ENCODE measurements around the gene SUSD5. TPM values are rescaled to one million over a fixed set of nuclear protein-coding genes. Genes with fewer than 3 reads are reported as not detected.

The SUSD5 gene
- total RNA-seq, 1 donor from 2014 or later: 0.80 TPM

- intact Hi-C loops (cut with micrococcal nuclease): no loop called here
- peak overlapping the region; percentile 80 for H3K27ac ChIP-seq (replicated peaks)
Observed at GRCh38 chr3:33174095-33174494, 44.5 kb downstream of the SUSD5 start.

GRCh38 chr3:33173672-33174071, 44.9 kb downstream of the SUSD5 start:
- no peak for DNase-seq
- Histone ChIP-seq H3K4me3 (no peak overlapping the region), H3K27me3 (ENCODE audit: low read depth) (no peaks in the 10 kb centered on the region), H3K27ac (replicated peaks) (peak overlapping the region; percentile 80), H3K36me3 (no peaks in the 10 kb centered on the region), H3K9me3 (replicated peaks) (peaks cover 2% of the 10 kb centered on the region), H3K4me1 (peaks cover 18% of the 10 kb centered on the region)
- no peak for TF ChIP-seq CTCF (IDR thresholded peaks at IDR 0.05; ENCODE audit: borderline replicate concordance)
- intact Hi-C loops (cut with micrococcal nuclease): no loop called here

More at GRCh38 chr3:33174095-33174494, 44.5 kb downstream of the SUSD5 start:
- Histone ChIP-seq H3K27me3 (ENCODE audit: low read depth) (no peaks in the 10 kb centered on the region), H3K36me3 (no peaks in the 10 kb centered on the region), H3K4me3 (no peak overlapping the region), H3K4me1 (peaks cover 18% of the 10 kb centered on the region), H3K9me3 (replicated peaks) (peaks cover 7% of the 10 kb centered on the region)
- DNase-seq: no peak
- no peak for TF ChIP-seq CTCF (IDR thresholded peaks at IDR 0.05; ENCODE audit: borderline replicate concordance)

- no peaks in the 10 kb centered on the region for H3K36me3 ChIP-seq
- H3K9me3 ChIP-seq (replicated peaks): no peaks in the 10 kb centered on the region
- peaks cover 18% of the 10 kb centered on the region for H3K4me1 ChIP-seq
- TF ChIP-seq CTCF (IDR thresholded peaks at IDR 0.05; ENCODE audit: borderline replicate concordance): no peak
- no peak overlapping the region for H3K4me3 ChIP-seq
- H3K27me3 ChIP-seq (ENCODE audit: low read depth): no peaks in the 10 kb centered on the region
- intact Hi-C loops (cut with micrococcal nuclease): no loop called here
- peak overlapping the region; percentile 80 for H3K27ac ChIP-seq (replicated peaks)
- DNase-seq: no peak
Observed at GRCh38 chr3:33173103-33173502, 45.5 kb downstream of the SUSD5 start.

GRCh38 chr3:33171580-33171979, 47.0 kb downstream of the SUSD5 start:
- no peak for TF ChIP-seq CTCF (IDR thresholded peaks at IDR 0.05; ENCODE audit: borderline replicate concordance)
- no peaks in the 10 kb centered on the region for H3K9me3 ChIP-seq (replicated peaks)
- H3K4me3 ChIP-seq: no peak overlapping the region
- peaks cover 27% of the 10 kb centered on the region for H3K4me1 ChIP-seq
- H3K36me3 ChIP-seq: no peaks in the 10 kb centered on the region
- no peaks in the 10 kb centered on the region for H3K27me3 ChIP-seq (ENCODE audit: low read depth)
- intact Hi-C loops (cut with micrococcal nuclease): no loop called here
- DNase-seq: no peak
- no peak overlapping the region for H3K27ac ChIP-seq (replicated peaks)

- no peak for TF ChIP-seq CTCF (IDR thresholded peaks at IDR 0.05; ENCODE audit: borderline replicate concordance)
- H3K4me3 ChIP-seq: no peak overlapping the region
- no peaks in the 10 kb centered on the region for H3K36me3 ChIP-seq
- intact Hi-C loops (cut with micrococcal nuclease): no loop called here
- H3K9me3 ChIP-seq (replicated peaks): no peaks in the 10 kb centered on the region
- no peak overlapping the region for H3K27ac ChIP-seq (replicated peaks)
- no peaks in the 10 kb centered on the region for H3K27me3 ChIP-seq (ENCODE audit: low read depth)
- no peak for DNase-seq
- H3K4me1 ChIP-seq: peaks cover 27% of the 10 kb centered on the region
Observed at GRCh38 chr3:33170531-33170930, 48.1 kb downstream of the SUSD5 start.

Measured in left ventricle myocardium inferior (tissue), 1 donor.